Panc1 (cell line): Measurements from ENCODE around the gene IFITM2. TPM values are rescaled to one million over a fixed set of nuclear protein-coding genes. Genes with fewer than 3 reads are reported as not detected.

Experiments used
- ATAC-seq: fragments of 200-7000 bp; cut with Tn5 transposase; 2 replicates; pipeline ENCODE4 v1.9.1; 2020; ENCODE audit warnings: mild to moderate bottlenecking, moderate library complexity
- BruUV-seq: library from RNA; stranded (reverse); fragments of 400-500 nt; replicated peaks from 2 replicates; lab custom pipeline; 2021; lab: Mats Ljungman, UMichigan
- CTCF ChIA-PET: fragments of 300-600 bp; sonication (Branson Sonifier 250); formaldehyde crosslinking; loops from one replicate; lab custom pipeline; 2022; ENCODE audit warnings: antibody characterized with exemption; lab: Charles Lee
- POLR2A ChIA-PET: fragments of 300-600 bp; sonication (Branson Sonifier 250); formaldehyde crosslinking; loops from one replicate; lab custom pipeline; 2022; ENCODE audit warnings: antibody characterized with exemption; lab: Charles Lee
- DNase-seq: peaks from one replicate; pipeline ENCODE4 v3.0.0-alpha.2; 2010; ENCODE audit warnings: low read depth, low spot score
- H3K27ac ChIP-seq: 2 replicates; pipeline ENCODE4 v1.5.1; 2011; ENCODE audit warnings: mild to moderate bottlenecking, low read length, inconsistent platforms
- H3K27me3 ChIP-seq: fragments of 200-500 bp; sonication (Bioruptor generic); 2 replicates; pipeline ENCODE4 v1.6.0; 2014; ENCODE audit warnings: low read length, inconsistent platforms; ENCODE audit not compliant: control insufficient read depth, insufficient read depth
- H3K36me3 ChIP-seq: fragments of 200-500 bp; sonication (Bioruptor generic); 2 replicates; pipeline ENCODE4 v1.5.1; 2014; ENCODE audit warnings: inconsistent platforms, mild to moderate bottlenecking, low read length, moderate library complexity; ENCODE audit not compliant: control insufficient read depth, insufficient read depth
- H3K4me1 ChIP-seq: 2 replicates; pipeline ENCODE4 v1.5.1; 2011; ENCODE audit warnings: inconsistent platforms, mild to moderate bottlenecking, low read length, moderate library complexity; ENCODE audit not compliant: control insufficient read depth, insufficient read depth
- H3K4me3 ChIP-seq, 2 experiments: 2 replicates each; pipeline ENCODE4 v1.5.1; 2011 to 2012; ENCODE audit warnings: low read depth in 2 of 2, low read length in 2 of 2, mild to moderate bottlenecking in 2 of 2, inconsistent platforms in 1 of 2, moderate library complexity in 1 of 2
- H3K9me3 ChIP-seq: fragments of 200-500 bp; sonication (Bioruptor generic); 2 replicates; pipeline ENCODE4 v1.5.1; 2014; ENCODE audit warnings: low read depth, mild to moderate bottlenecking, inconsistent platforms, low read length, moderate library complexity; ENCODE audit not compliant: control insufficient read depth, insufficient read depth
- CTCF ChIP-seq: fragments of 450-650 bp; IDR thresholded peaks from 2 replicates; pipeline ENCODE4 v1.5.1; 2017; ENCODE audit warnings: mild to moderate bottlenecking
- POLR2AphosphoS5 ChIP-seq: IDR thresholded peaks from 2 replicates; pipeline ENCODE4 v1.6.1; 2012; ENCODE audit warnings: mild to moderate bottlenecking, low read depth, low read length, moderate library complexity
- REST ChIP-seq, 2 experiments: IDR thresholded peaks; 2 replicates each; pipeline ENCODE4 v1.6.1; 2011 to 2012; ENCODE audit warnings: low read depth in 2 of 2, control low read depth in 1 of 2, low read length in 1 of 2, mild to moderate bottlenecking in 1 of 2, moderate library complexity in 1 of 2; ENCODE audit not compliant: insufficient read depth in 1 of 2
- SIN3A ChIP-seq: IDR thresholded peaks from 2 replicates; pipeline ENCODE4 v1.6.1; 2012; ENCODE audit warnings: low read depth, mild to moderate bottlenecking, low read length, moderate library complexity, borderline replicate concordance; ENCODE audit not compliant: insufficient read depth
- TCF7L2 ChIP-seq: IDR thresholded peaks from 2 replicates; pipeline ENCODE4 v1.6.1; 2011; ENCODE audit warnings: mild to moderate bottlenecking, low read depth, low read length, inconsistent platforms
- in situ Hi-C: cut with HindIII; loops from 2 replicates; pipeline ENCODE4 v1.10.0; 2016; ENCODE audit warnings: low sequenced_read_pairs, low pct_unique_long_range_greater_than_20kb
- intact Hi-C: fragments of 100-400 bp; cut with micrococcal nuclease; formaldehyde crosslinking; loops from one replicate; pipeline ENCODE4 v1.10.0; 2022; ENCODE audit not compliant: unreplicated experiment
- total RNA-seq: library from RNA; stranded (reverse); gene quantifications from one replicate; pipeline ENCODE4 v1.2.1, GENCODE V29; 2021; ENCODE audit not compliant: unreplicated experiment

The IFITM2 gene
- total RNA-seq, 1 experiment from 2014 or later = 183 TPM

DNA sequence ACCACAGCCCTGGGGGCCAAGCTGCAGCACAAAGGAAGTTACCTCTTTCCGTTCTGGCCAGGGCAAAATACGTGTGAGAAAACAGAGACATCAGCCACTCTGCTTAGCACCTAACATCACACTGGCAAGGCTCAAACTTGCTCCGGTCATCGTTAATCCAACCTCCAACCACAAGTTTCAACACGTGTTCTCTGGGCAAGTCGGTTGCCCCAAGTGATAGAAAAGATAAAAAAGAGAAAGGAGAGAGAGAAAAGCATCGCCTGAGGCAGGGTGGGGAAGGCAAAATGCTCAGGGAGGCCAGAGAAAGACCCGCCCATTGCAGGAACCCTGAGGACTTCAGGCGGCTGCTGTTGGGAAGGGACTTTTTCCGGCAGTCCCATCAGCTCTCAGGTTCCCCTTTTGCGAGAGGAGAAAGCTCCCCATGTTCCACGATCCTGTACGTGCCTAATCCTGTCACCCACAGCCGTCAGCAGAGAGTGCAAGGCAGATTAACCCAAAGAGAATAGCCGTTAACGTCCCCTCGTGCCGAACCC lies 43.2 kb downstream of the IFITM2 start:
- Histone ChIP-seq H3K9me3 (no peaks in the 10 kb centered on the region), H3K36me3 (no peaks in the 10 kb centered on the region), H3K4me1 (peaks cover 40% of the 10 kb centered on the region), H3K27me3 (no peaks in the 10 kb centered on the region), H3K27ac (peak overlapping the region; percentile 89), H3K4me3 (no peak overlapping the region)
- in situ Hi-C loops (no loop called here), intact Hi-C loops (loop anchor here (10.0 kb wide), 1 partner anchor 136 kb away; no protein-coding TSS in a partner anchor)
- TF ChIP-seq REST (IDR thresholded peaks at IDR 0.05; ENCODE audit: insufficient read depth in 1 of 2, low read depth in 2 of 2, low read length in 1 of 2) = no peak
- TF ChIP-seq SIN3A = no peak
- no peak for TF ChIP-seq TCF7L2
- TF ChIP-seq POLR2AphosphoS5 = no peak
- no peak for TF ChIP-seq CTCF
- CTCF ChIA-PET = interaction anchor here (0.7 kb wide), 2 partner anchors 100 to 1636 kb away, joined by 3 read pairs; no protein-coding TSS in a partner anchor
- ATAC-seq (peak; percentile 35), DNase-seq (no peak)
- no TSS peak for BruUV-seq
- POLR2A ChIA-PET = no interaction called here

- CTCF ChIA-PET = no interaction called here
- Histone ChIP-seq H3K4me3 (no peak overlapping the region), H3K36me3 (no peaks in the 10 kb centered on the region), H3K9me3 (no peaks in the 10 kb centered on the region), H3K27me3 (no peaks in the 10 kb centered on the region), H3K27ac (peak overlapping the region; percentile 89), H3K4me1 (peaks cover 40% of the 10 kb centered on the region)
- intact Hi-C loops = loop anchor here (10.0 kb wide), 1 partner anchor 137 kb away; no protein-coding TSS in a partner anchor
- no TSS peak for BruUV-seq
- in situ Hi-C loops = no loop called here
- no peak for DNase-seq
- POLR2A ChIA-PET = interaction anchor here (0.7 kb wide), 1 partner anchor 11 kb away, joined by 6 read pairs; no protein-coding TSS in a partner anchor
- TF ChIP-seq CTCF (no peak), SIN3A (no peak), TCF7L2 (no peak), REST (IDR thresholded peaks at IDR 0.05; ENCODE audit: insufficient read depth in 1 of 2, low read depth in 2 of 2, low read length in 1 of 2) (no peak), POLR2AphosphoS5 (no peak)
- no peak for ATAC-seq
Measured at GRCh38 chr11:351411-351810, 43.8 kb downstream of the IFITM2 start.
